Measurements from ENCODE around the gene GSG1L2.

The GSG1L2 gene

GRCh38 chr17:9755083-9755482, 66.8 kb downstream of the GSG1L2 start:
- no peak for TF ChIP-seq EZH2 (IDR thresholded peaks at IDR 0.05; ENCODE audit: borderline replicate concordance, low read length)
- no peak for TF ChIP-seq CTCF (IDR thresholded peaks at IDR 0.05; ENCODE audit: low read length)
- Histone ChIP-seq H2AFZ (ENCODE audit: low read length) (no peak overlapping the region), H3K27ac (ENCODE audit: low read depth, low read length, poor library complexity, severe bottlenecking) (no peak overlapping the region)

More at GRCh38 chr17:9755083-9755482, 66.8 kb downstream of the GSG1L2 start:
- Histone ChIP-seq H3K4me2 (ENCODE audit: low read length) (no peak overlapping the region), H3K79me2 (ENCODE audit: insufficient read depth, low read length) (no peaks in the 10 kb centered on the region), H3K4me1 (ENCODE audit: insufficient read depth, low read length, severe bottlenecking) (no peaks in the 10 kb centered on the region), H3K4me3 (ENCODE audit: low read depth, low read length, poor library complexity, severe bottlenecking) (no peak overlapping the region), H4K20me1 (ENCODE audit: insufficient read depth, low read length) (no peaks in the 10 kb centered on the region), H3K9ac (ENCODE audit: low read length) (no peak overlapping the region), H3K27me3 (ENCODE audit: insufficient read depth, low read length) (no peaks in the 10 kb centered on the region), H3K9me2 (ENCODE audit: low read depth, low read length) (no peaks in the 10 kb centered on the region), H3K36me3 (ENCODE audit: insufficient read depth, low read length) (no peaks in the 10 kb centered on the region), H3K9me3 (ENCODE audit: low read length) (no peaks in the 10 kb centered on the region), H3F3A (ENCODE audit: insufficient read depth, low read length) (no peaks in the 10 kb centered on the region)
